Ovary (tissue), 3 donors: ENCODE data around the gene SV2B.

ENCODE experiments used
- CTCF ChIP-seq, 3 donors: fragments of 450-650 bp in 2 of 3; fragments of 200-600 bp in 1 of 3; IDR thresholded peaks; one replicate each; pipeline versions ENCODE4 v1.5.1 to v1.8.0; 2016 to 2022; ENCODE audit warnings: antibody characterized with exemption in 3 of 3, mild to moderate bottlenecking in 1 of 3
- POLR2A ChIP-seq: fragments of 450-650 bp; IDR thresholded peaks from one replicate; pipeline ENCODE4 v1.6.1; 2017; ENCODE audit warnings: antibody characterized with exemption, mild to moderate bottlenecking, moderate library complexity
- donor health status: DM: no; HTN: no; CAD: no.

GRCh38 chr15:91108421-91108820 lies 8.4 kb downstream of the SV2B start:
- TF ChIP-seq POLR2A (no peak), CTCF (IDR thresholded peaks at IDR 0.05) (no peak)
